H1 (cell line): ENCODE results near the gene ELMO1. TPM values are rescaled to one million over a fixed set of nuclear protein-coding genes. Genes with fewer than 3 reads are reported as not detected.

Experiments
- CTCF ChIA-PET: fragments of 300-600 bp; sonication (Branson Sonifier 250); formaldehyde crosslinking; loops from one replicate; lab custom pipeline; 2021; ENCODE audit not compliant: partially characterized antibody; lab: Charles Lee
- POLR2A ChIA-PET: fragments of 300-600 bp; sonication (Branson Sonifier 250); formaldehyde crosslinking; loops from one replicate; lab custom pipeline; 2021; ENCODE audit warnings: inconsistent platforms; ENCODE audit not compliant: partially characterized antibody; lab: Charles Lee
- DNase-seq, 2 experiments: peaks; one replicate each; pipeline versions ENCODE4 v3.0.0 to v3.0.0-alpha.2; 2010 to 2022; ENCODE audit warnings: low spot score in 2 of 2, low read depth in 1 of 2, mixed read lengths in 1 of 2
- FAIRE-seq: peaks from 2 replicates; lab custom pipeline; 2011; peaks lifted over from hg19 to GRCh38; lab: Jason Lieb, UNC
- H2AFZ ChIP-seq: 2 replicates; pipeline ENCODE4 v1.8.1; 2012; ENCODE audit warnings: low read length, inconsistent platforms
- H2AK5ac ChIP-seq: 2 replicates; pipeline ENCODE4 v1.6.1; 2013; ENCODE audit warnings: low read depth, low read length
- H2BK120ac ChIP-seq: replicated peaks from 2 replicates; pipeline ENCODE3; 2013; ENCODE audit warnings: low read depth, low read length, inconsistent platforms
- H2BK12ac ChIP-seq: 2 replicates; pipeline ENCODE4 v1.6.1; 2013; ENCODE audit warnings: low read depth, low read length
- H2BK15ac ChIP-seq: 2 replicates; pipeline ENCODE4 v1.6.1; 2013; ENCODE audit warnings: low read length
- H2BK20ac ChIP-seq: 2 replicates; pipeline ENCODE4 v1.6.1; 2013; ENCODE audit warnings: low read length
- H2BK5ac ChIP-seq: 2 replicates; pipeline ENCODE4 v1.6.1; 2013; ENCODE audit warnings: low read depth, low read length
- H3K14ac ChIP-seq: 2 replicates; pipeline ENCODE4 v1.6.1; 2013; ENCODE audit warnings: inconsistent platforms; ENCODE audit not compliant: insufficient read length
- H3K18ac ChIP-seq: 2 replicates; pipeline ENCODE4 v1.6.1; 2013; ENCODE audit warnings: low read length; ENCODE audit errors: extremely low read depth
- H3K23ac ChIP-seq: 2 replicates; pipeline ENCODE4 v1.6.1; 2013; ENCODE audit warnings: inconsistent platforms; ENCODE audit not compliant: insufficient read length
- H3K23me2 ChIP-seq: 2 replicates; pipeline ENCODE4 v1.6.1; 2013; ENCODE audit warnings: low read depth, low read length
- H3K27ac ChIP-seq: 2 replicates; pipeline ENCODE4 v1.6.1; 2011; ENCODE audit warnings: low read depth, low read length, inconsistent platforms
- H3K27me3 ChIP-seq, 4 experiments: replicated peaks in 1 of 4; 1 replicate in 1 of 4; 2 replicates in 3 of 4; pipeline versions ENCODE4 v1.6.1 to v1.8.1; 2011 to 2013; ENCODE audit warnings: low read length in 3 of 4, mild to moderate bottlenecking in 3 of 4, inconsistent platforms in 2 of 4, mixed read lengths in 2 of 4, moderate library complexity in 1 of 4; ENCODE audit not compliant: control insufficient read depth in 3 of 4, insufficient read depth in 3 of 4; ENCODE audit errors: extremely low read depth in 1 of 4
- H3K36me3 ChIP-seq, 4 experiments: 2 replicates each; pipeline versions ENCODE4 v1.6.1 to v1.8.1; 2011 to 2013; ENCODE audit warnings: mild to moderate bottlenecking in 4 of 4, low read length in 3 of 4, moderate library complexity in 2 of 4, control low read depth in 1 of 4, inconsistent platforms in 1 of 4; ENCODE audit not compliant: insufficient read depth in 4 of 4, control insufficient read depth in 2 of 4
- H3K4ac ChIP-seq: replicated peaks from 2 replicates; pipeline ENCODE3; 2013; ENCODE audit warnings: low read length, low read depth, mixed read lengths, inconsistent platforms; ENCODE audit not compliant: insufficient read length
- H3K4me1 ChIP-seq, 4 experiments: replicated peaks in 1 of 4; 1 replicate in 1 of 4; 2 replicates in 3 of 4; pipeline versions ENCODE4 v1.6.1 to v1.8.1; 2011 to 2013; ENCODE audit warnings: low read length in 3 of 4, inconsistent platforms in 2 of 4, mixed read lengths in 1 of 4; ENCODE audit not compliant: insufficient read depth in 4 of 4, control insufficient read depth in 3 of 4
- H3K4me2 ChIP-seq, 2 experiments: 2 replicates each; pipeline versions ENCODE4 v1.6.1 to v1.8.1; 2011 to 2013; ENCODE audit warnings: low read depth in 2 of 2, low read length in 2 of 2, control low read depth in 1 of 2, inconsistent platforms in 1 of 2, mild to moderate bottlenecking in 1 of 2; ENCODE audit not compliant: insufficient read depth in 1 of 2
- H3K4me3 ChIP-seq, 4 experiments: fragments of 200-600, 300-600 bp in 1 of 4; sonication (generic), shearing (Covaris generic), sonication (Bioruptor Twin) in 1 of 4; 2 replicates each; pipeline versions ENCODE4 v1.5.1 to v1.8.1; 2011 to 2016; ENCODE audit warnings: low read length in 4 of 4, low read depth in 3 of 4, control low read depth in 2 of 4, inconsistent platforms in 2 of 4, mild to moderate bottlenecking in 2 of 4, mixed read lengths in 1 of 4, moderate library complexity in 1 of 4; ENCODE audit not compliant: insufficient read depth in 2 of 4; ENCODE audit errors: extremely low read depth in 1 of 4
- H3K56ac ChIP-seq: replicated peaks from 2 replicates; pipeline ENCODE3; 2013; ENCODE audit warnings: low read depth, mild to moderate bottlenecking, mixed read lengths, low read length, inconsistent platforms; ENCODE audit not compliant: insufficient read length
- H3K79me1 ChIP-seq: 2 replicates; pipeline ENCODE4 v1.6.1; 2013; ENCODE audit warnings: low read depth, low read length, control low read depth
- H3K79me2 ChIP-seq, 2 experiments: 2 replicates each; pipeline versions ENCODE4 v1.6.1 to v1.8.1; 2012 to 2013; ENCODE audit warnings: low read length in 2 of 2, mild to moderate bottlenecking in 2 of 2, inconsistent platforms in 1 of 2; ENCODE audit not compliant: insufficient read depth in 2 of 2, control insufficient read depth in 1 of 2
- H3K9ac ChIP-seq, 4 experiments: replicated peaks in 1 of 4; 1 replicate in 1 of 4; 2 replicates in 3 of 4; pipeline versions ENCODE4 v1.6.1 to v1.8.1; 2011 to 2013; ENCODE audit warnings: low read depth in 3 of 4, low read length in 3 of 4, control low read depth in 2 of 4, mild to moderate bottlenecking in 2 of 4, moderate library complexity in 2 of 4, inconsistent platforms in 1 of 4; ENCODE audit errors: extremely low read depth in 1 of 4
- H3K9me3 ChIP-seq, 2 experiments: 2 replicates each; pipeline versions ENCODE4 v1.6.1 to v1.8.1; 2012 to 2013; ENCODE audit warnings: mild to moderate bottlenecking in 2 of 2, moderate library complexity in 2 of 2, control low read depth in 1 of 2, inconsistent platforms in 1 of 2, low read depth in 1 of 2, low read length in 1 of 2, mixed read lengths in 1 of 2; ENCODE audit not compliant: insufficient read depth in 2 of 2
- H4K20me1 ChIP-seq, 2 experiments: replicated peaks in 1 of 2; 2 replicates each; pipeline versions ENCODE3 to v1.8.1; 2011 to 2013; ENCODE audit warnings: inconsistent platforms in 2 of 2, low read length in 2 of 2, mild to moderate bottlenecking in 1 of 2; ENCODE audit not compliant: insufficient read depth in 2 of 2, control insufficient read depth in 1 of 2
- H4K5ac ChIP-seq: 2 replicates; pipeline ENCODE4 v1.6.1; 2013; ENCODE audit warnings: low read length, low read depth, mixed read lengths, inconsistent platforms; ENCODE audit not compliant: insufficient read length
- H4K8ac ChIP-seq: 2 replicates; pipeline ENCODE4 v1.8.0; 2013; ENCODE audit warnings: mild to moderate bottlenecking, moderate library complexity, low read length, inconsistent platforms; ENCODE audit not compliant: insufficient read depth; ENCODE audit errors: extremely low read depth
- H4K91ac ChIP-seq: replicated peaks from 2 replicates; pipeline ENCODE3; 2013; ENCODE audit warnings: low read length, mixed read lengths, inconsistent platforms; ENCODE audit not compliant: insufficient read length
- ASH2L ChIP-seq: fragments of 200-600, 300-600 bp; sonication (generic); IDR thresholded peaks from one replicate; pipeline ENCODE4 v1.7.1; 2017; ENCODE audit warnings: low read length
- BACH1 ChIP-seq: IDR thresholded peaks from 2 replicates; pipeline ENCODE4 v1.6.1; 2012; ENCODE audit warnings: low read length, improper control_type of control experiment
- BCL11A ChIP-seq, 2 experiments: IDR thresholded peaks; one replicate each; pipeline ENCODE4 v1.6.1; 2011; ENCODE audit warnings: low read depth in 2 of 2, low read length in 2 of 2, mild to moderate bottlenecking in 2 of 2
- CEBPB ChIP-seq: IDR thresholded peaks from 2 replicates; pipeline ENCODE4 v1.6.1; 2012; ENCODE audit warnings: low read depth, low read length
- FOSL1 ChIP-seq: IDR thresholded peaks from 2 replicates; pipeline ENCODE4 v1.6.1; 2011; ENCODE audit warnings: mild to moderate bottlenecking, low read depth, low read length, moderate library complexity; ENCODE audit not compliant: insufficient read depth
- NRF1 ChIP-seq: IDR thresholded peaks from 2 replicates; pipeline ENCODE4 v1.6.1; 2011; ENCODE audit warnings: mild to moderate bottlenecking, low read depth, low read length, improper control_type of control experiment
- TEAD4 ChIP-seq: IDR thresholded peaks from 2 replicates; pipeline ENCODE4 v1.6.1; 2012; ENCODE audit warnings: low read depth, low read length, inconsistent platforms, mixed read lengths
- WGBS, 2 experiments: shearing (Covaris generic) in 1 of 2; methylation state at CpG; one replicate each; pipeline versions ENCODE4 v1.1.6 to v1.1.7; 2013 to 2015; ENCODE audit warnings: low lambda C conversion rate in 2 of 2, mixed read lengths in 2 of 2, inconsistent platforms in 1 of 2, low coverage in 1 of 2, missing lambda C conversion rate in 1 of 2; ENCODE audit not compliant: insufficient replicate concordance in 2 of 2, insufficient coverage in 1 of 2, insufficient read length in 1 of 2; ENCODE audit errors: extremely low coverage in 1 of 2, missing lambda C conversion rate in 1 of 2; 5-methylcytosine and 5-hydroxymethylcytosine counted together
- polyA plus RNA-seq, 7 experiments: library from polyadenylated mRNA; depleted of rRNA in 3 of 7; stranded (reverse) in 5 of 7; unstranded in 2 of 7; fragments of >200 nt in 5 of 7; fragments of 200-250 nt in 2 of 7; gene quantifications; 1 replicate in 5 of 7; 2 replicates in 1 of 7; 4 replicates in 1 of 7; pipeline versions ENCODE4 v1.2.1 to v1.2.3, GENCODE V29; 2011 to 2013; ENCODE audit warnings: missing spikeins in 2 of 7, mixed read lengths in 2 of 7
- total RNA-seq: library from RNA; stranded (reverse); fragmentation: NEBNext Ultra II Directional; extraction: Animal tissue kit (Norgen Biotek cat#: 25700); gene quantifications from 2 replicates; pipeline ENCODE4 v1.2.1, GENCODE V29; 2021

ELMO1 gene
- total and polyA plus RNA-seq, 2 of the 8 experiments (the other 6 are each of a cell fraction or from before 2014, with no cell fraction given), result 18.4 to 21.0 TPM

DNA sequence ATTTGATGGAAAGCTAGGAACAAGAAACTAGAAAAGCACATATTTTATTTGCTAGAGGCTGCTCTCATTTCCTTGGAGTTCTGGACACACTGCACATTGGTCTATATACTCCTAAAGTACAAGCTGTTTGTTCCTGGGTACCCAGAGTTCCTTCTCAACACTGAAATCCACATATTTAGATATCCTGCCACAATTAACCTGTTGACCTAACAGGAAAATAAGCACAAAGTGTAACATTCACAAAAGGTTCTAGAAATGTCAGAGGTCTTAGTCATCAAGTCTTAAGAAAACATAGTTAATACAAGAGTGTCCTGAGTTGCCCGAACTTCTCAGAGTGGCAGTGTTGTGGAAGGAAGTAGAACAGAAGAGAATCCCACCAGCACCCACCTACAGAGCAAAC, 115.6 kb downstream of the ELMO1 start:
- no peak overlapping the region for H4K5ac ChIP-seq
- H4K91ac ChIP-seq, result no peak overlapping the region
- ChIA-PET POLR2A (no interaction called here), CTCF (interaction anchor here (0.8 to 1.1 kb wide), 6 partner anchors 10 to 162 kb away, joined by 3 to 5 read pairs (median 3); no protein-coding TSS in a partner anchor)
- WGBS, 2 experiments, result 79% methylated on average over 1 of the region's 1 CpG; no CpG with 5 or more reads in 1 of the 2 experiments
- H3K36me3 ChIP-seq, result no peaks in the 10 kb centered on the region; a peak in 1 of 8 replicates
- no peak overlapping the region for H2BK120ac ChIP-seq
- no peak overlapping the region for H3K14ac ChIP-seq
- DNase-seq (no peak), FAIRE-seq (no peak)
- no peaks in the 10 kb centered on the region for H3K27me3 ChIP-seq
- TF ChIP-seq BCL11A (IDR thresholded peaks at IDR 0.05; ENCODE audit: low read depth in 2 of 2, low read length in 2 of 2), result no peak
- no peak for TF ChIP-seq NRF1
- TF ChIP-seq FOSL1, result no peak
- no peak for TF ChIP-seq BACH1
- TF ChIP-seq ASH2L, result no peak
- no peak for TF ChIP-seq TEAD4
- no peak for TF ChIP-seq CEBPB
- no peak overlapping the region for H3K9ac ChIP-seq
- H2BK12ac ChIP-seq, result no peak overlapping the region
- no peak overlapping the region for H2BK15ac ChIP-seq
- H4K20me1 ChIP-seq, result peaks cover 0 to 2% of the 10 kb centered on the region in 2 experiments
- 0 out of 4 replicates have a peak, but pooled peaks cover 0 to 2% of the 10 kb centered on the region in 2 experiments for H3K79me2 ChIP-seq
- no peak overlapping the region for H3K4ac ChIP-seq
- no peaks in the 10 kb centered on the region; a peak in 1 of 7 replicates for H3K4me1 ChIP-seq
- H2AFZ ChIP-seq, result no peak overlapping the region
- no peak overlapping the region for H2AK5ac ChIP-seq
- no peak overlapping the region for H2BK5ac ChIP-seq
- H3K23ac ChIP-seq, result no peak overlapping the region
- no peaks in the 10 kb centered on the region for H3K79me1 ChIP-seq
- H3K4me2 ChIP-seq, result no peak overlapping the region
- no peak overlapping the region for H2BK20ac ChIP-seq
- no peak overlapping the region for H3K18ac ChIP-seq
- H4K8ac ChIP-seq, result no peak overlapping the region
- H3K23me2 ChIP-seq, result no peaks in the 10 kb centered on the region
- no peak overlapping the region for H3K4me3 ChIP-seq
- H3K27ac ChIP-seq, result no peak overlapping the region
- no peak overlapping the region for H3K56ac ChIP-seq
- H3K9me3 ChIP-seq, result no peaks in the 10 kb centered on the region
